Retina (tissue), 1 donor: ENCODE measurements around the gene CHST12.

Source experiments
- DNase-seq: peaks from one replicate; pipeline ENCODE4 v3.0.0-alpha.2; 2016

The CHST12 gene

GRCh38 chr7:2482725-2483451 lies 79.5 kb downstream of the CHST12 start:
- DNase-seq: no peak

- DNase-seq: no peak
These were observed 80.1 kb downstream of the CHST12 start for GRCh38 chr7:2483494-2483893.

GRCh38 chr7:2484868-2485267 lies 81.5 kb downstream of the CHST12 start:
- no peak for DNase-seq

- DNase-seq: no peak
These were observed 84.3 kb downstream of the CHST12 start for GRCh38 chr7:2487586-2488271.

- DNase-seq: no peak
These were observed 84.8 kb downstream of the CHST12 start for GRCh38 chr7:2488272-2488645.

GRCh38 chr7:2488681-2489080 lies 85.3 kb downstream of the CHST12 start:
- DNase-seq: no peak

- DNase-seq: no peak
These were observed 86.8 kb downstream of the CHST12 start for GRCh38 chr7:2490181-2490651.

- DNase-seq: no peak
These were observed 88.6 kb downstream of the CHST12 start for GRCh38 chr7:2492038-2492437.

- DNase-seq: no peak
These were observed 90.1 kb downstream of the CHST12 start for GRCh38 chr7:2493205-2494164.

- DNase-seq: peak; percentile 62
These were observed 91.0 kb downstream of the CHST12 start for GRCh38 chr7:2494191-2495130.

- peak; percentile 87 for DNase-seq
These were observed 92.2 kb downstream of the CHST12 start for GRCh38 chr7:2495418-2496299.

- no peak for DNase-seq
These were observed 93.0 kb downstream of the CHST12 start for GRCh38 chr7:2496375-2496774.

GRCh38 chr7:2497065-2497464 lies 93.7 kb downstream of the CHST12 start:
- no peak for DNase-seq

- peak; percentile 60 for DNase-seq
These were observed 94.3 kb downstream of the CHST12 start for GRCh38 chr7:2497500-2498336.
